GM10248 (cell line): ENCODE measurements around the gene PSTK.

Experiments used
- CTCF ChIA-PET: fragments of 300-600 bp; sonication (Branson Sonifier 250); formaldehyde crosslinking; extraction: SDS; loops from one replicate; lab custom pipeline; 2021; ENCODE audit warnings: antibody characterized with exemption; lab: Yijun Ruan, JAX
- POLR2A ChIA-PET: fragments of 350-650 bp; sonication (Branson Sonifier 250); formaldehyde crosslinking; extraction: SDS; loops from one replicate; lab custom pipeline; 2020; ENCODE audit warnings: antibody characterized with exemption; lab: Yijun Ruan, JAX
- DNase-seq: peaks from one replicate; pipeline ENCODE4 v3.0.0; 2012; ENCODE audit errors: extremely low spot score
- TF ChIP-seq, protein P1 (sequence below): IDR thresholded peaks from 2 replicates; pipeline ENCODE4 v1.5.1; 2012; ENCODE audit warnings: mild to moderate bottlenecking, low read depth; ENCODE audit errors: extremely low read depth, missing control alignments, control extremely low read depth

PSTK gene

DNA sequence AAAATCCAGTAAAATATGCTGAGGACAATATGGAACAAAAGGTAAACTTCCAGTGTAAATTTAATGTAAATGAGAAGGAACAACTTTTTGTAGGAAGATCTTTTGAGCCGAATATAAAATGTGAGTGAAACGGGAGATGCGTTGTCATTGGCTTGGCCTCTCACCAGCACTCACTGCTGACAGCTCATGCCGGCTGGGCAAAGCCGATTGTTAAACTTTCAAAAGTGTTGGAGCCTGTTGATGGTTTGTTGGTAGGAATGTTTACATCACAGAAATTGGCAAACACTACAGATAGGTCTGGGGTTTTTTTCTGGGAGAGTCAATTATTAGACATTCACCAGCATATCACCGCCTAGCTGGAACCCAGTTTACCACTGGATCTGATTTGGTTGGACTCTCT lies 6.1 kb downstream of the PSTK start:
- TF ChIP-seq, protein P1, sequence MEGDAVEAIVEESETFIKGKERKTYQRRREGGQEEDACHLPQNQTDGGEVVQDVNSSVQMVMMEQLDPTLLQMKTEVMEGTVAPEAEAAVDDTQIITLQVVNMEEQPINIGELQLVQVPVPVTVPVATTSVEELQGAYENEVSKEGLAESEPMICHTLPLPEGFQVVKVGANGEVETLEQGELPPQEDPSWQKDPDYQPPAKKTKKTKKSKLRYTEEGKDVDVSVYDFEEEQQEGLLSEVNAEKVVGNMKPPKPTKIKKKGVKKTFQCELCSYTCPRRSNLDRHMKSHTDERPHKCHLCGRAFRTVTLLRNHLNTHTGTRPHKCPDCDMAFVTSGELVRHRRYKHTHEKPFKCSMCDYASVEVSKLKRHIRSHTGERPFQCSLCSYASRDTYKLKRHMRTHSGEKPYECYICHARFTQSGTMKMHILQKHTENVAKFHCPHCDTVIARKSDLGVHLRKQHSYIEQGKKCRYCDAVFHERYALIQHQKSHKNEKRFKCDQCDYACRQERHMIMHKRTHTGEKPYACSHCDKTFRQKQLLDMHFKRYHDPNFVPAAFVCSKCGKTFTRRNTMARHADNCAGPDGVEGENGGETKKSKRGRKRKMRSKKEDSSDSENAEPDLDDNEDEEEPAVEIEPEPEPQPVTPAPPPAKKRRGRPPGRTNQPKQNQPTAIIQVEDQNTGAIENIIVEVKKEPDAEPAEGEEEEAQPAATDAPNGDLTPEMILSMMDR, result no peak
- no peak for DNase-seq
- POLR2A ChIA-PET, result no interaction called here
- CTCF ChIA-PET, result interaction anchor here (8.4 to 8.5 kb wide), 2 partner anchors 8 to 20 kb away, joined by 84 to 107 read pairs; partner anchors contain the start of genes ACADSB and IKZF5

DNA sequence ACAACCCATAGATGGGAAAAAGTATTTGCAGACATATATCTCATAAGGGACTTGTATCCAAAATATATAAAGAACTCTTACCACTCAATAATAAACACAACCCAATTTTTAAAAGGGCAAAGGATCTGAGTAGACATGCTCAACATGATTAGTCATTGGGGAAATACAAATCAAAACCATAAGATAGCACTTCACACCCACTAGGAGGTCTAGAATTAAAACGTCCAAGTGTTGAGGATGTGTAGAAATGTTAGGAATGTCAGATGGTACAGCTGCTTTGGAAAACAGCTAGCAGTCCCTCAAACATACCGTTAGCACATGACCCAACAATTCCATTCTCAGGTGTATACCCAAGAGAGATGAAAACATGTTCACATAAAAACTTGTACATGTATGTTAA lies 8.3 kb downstream of the PSTK start:
- TF ChIP-seq, protein P1, result no peak
- CTCF ChIA-PET, result interaction anchor here (0.8 to 12.2 kb wide), 2 partner anchors 6 to 12 kb away, joined by 3 to 107 read pairs; partner anchors contain the start of gene PSTK
- no peak for DNase-seq
- POLR2A ChIA-PET, result no interaction called here

DNA sequence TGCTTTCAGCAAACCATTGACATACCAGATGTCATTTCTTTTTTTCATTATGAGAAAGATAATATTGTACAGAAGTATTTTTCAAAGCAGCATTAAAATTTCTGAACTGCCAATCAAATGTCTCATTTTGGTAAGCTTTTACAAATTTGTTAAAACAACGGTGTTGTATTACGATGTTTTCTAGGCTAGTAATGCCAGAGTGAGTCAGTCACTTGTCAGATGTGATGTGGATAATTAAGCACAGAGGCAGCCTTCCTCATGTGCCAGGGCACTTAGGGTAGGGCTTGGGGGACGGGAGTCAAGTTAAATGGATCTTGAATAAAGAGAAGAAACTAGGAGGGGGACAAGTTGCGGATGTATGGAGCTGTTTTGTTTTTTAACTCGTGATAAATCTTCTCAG lies 10.1 kb downstream of the PSTK start:
- POLR2A ChIA-PET, result interaction anchor here (1.2 kb wide), 1 partner anchor 9 kb away, joined by 3 read pairs; no protein-coding TSS in a partner anchor
- no peak for DNase-seq
- TF ChIP-seq, protein P1, result no peak
- CTCF ChIA-PET, result interaction anchor here (0.8 to 12.2 kb wide), 2 partner anchors 8 to 10 kb away, joined by 3 to 107 read pairs; partner anchors contain the start of gene PSTK

DNA sequence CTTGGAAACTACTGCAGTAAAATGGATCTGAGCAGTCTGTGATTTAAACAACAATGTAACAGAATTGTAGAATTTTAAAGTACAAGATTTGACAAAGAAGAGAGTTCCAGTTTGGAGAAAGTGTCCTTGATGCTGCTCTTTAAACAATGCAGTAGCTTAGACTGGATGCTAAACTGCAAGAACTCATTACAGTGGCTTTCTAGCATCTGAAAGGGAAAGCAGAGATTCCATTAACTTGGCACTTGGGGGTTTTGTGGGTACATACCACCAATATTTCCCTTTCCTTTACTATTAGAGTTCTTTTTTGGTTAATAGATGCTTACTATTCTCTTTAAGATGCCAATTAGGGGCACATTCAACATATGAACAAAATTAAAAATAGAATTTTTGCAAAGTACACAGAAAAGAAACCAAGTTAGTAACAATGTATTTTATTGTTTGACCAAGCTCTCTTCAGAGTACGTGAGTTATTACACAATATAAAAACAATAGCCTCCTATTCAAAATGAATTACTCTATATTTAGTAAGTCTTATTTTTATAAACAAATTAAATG lies 11.9 kb downstream of the PSTK start:
- TF ChIP-seq, protein P1, result no peak
- ChIA-PET POLR2A (no interaction called here), CTCF (interaction anchor here (12.2 kb wide), 1 partner anchor 10 kb away, joined by 107 read pairs; the partner anchor contains the start of gene PSTK)
- DNase-seq, result no peak

DNA sequence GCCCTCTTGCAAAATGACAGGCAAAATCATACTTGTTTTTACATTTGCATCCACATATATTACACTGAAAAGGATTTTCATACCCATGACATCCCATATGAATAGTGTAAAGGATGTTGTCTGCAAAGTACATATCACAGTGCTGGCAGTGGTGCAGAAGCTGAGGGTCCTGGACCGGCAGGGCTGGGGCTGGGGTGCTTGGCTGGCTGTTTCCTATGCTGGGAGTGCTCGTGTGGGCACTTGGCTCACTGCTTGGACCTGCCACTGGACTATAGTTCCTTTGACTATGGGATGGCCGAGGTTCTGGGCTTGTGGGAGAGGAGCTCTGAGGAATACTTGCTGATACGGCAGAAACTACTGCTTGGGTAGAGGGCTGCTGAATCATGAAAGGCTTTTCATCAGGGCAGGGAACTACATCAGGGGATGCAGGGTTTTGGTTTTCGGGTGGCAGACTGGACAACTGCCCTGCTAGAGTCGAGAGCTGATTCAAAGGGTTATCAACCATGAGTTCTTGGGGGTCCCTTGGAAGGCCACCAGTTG lies 13.7 kb downstream of the PSTK start:
- DNase-seq, result no peak
- TF ChIP-seq, protein P1, result no peak
- ChIA-PET CTCF (interaction anchor here (12.2 kb wide), 1 partner anchor 12 kb away, joined by 107 read pairs; the partner anchor contains the start of gene PSTK), POLR2A (no interaction called here)

DNA sequence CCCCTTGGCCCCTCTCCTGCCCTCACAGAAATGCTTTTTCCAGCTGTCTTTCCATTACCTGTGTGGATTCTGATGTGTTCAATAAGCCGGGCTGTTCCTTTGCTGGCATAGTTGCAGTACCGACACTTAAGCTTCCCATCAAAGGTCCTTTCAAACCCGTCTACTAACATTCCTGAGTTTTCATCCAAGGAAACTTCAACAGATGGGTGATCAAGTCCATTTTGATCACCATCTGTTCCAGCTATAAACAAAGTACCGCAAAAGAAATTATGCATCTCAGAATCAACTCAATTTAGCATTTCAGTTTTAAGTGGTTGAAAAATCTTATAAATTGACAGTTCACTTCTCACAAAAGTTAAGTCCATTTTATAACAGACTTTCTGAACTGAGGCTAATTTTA lies 15.7 kb downstream of the PSTK start:
- no peak for DNase-seq
- POLR2A ChIA-PET, result interaction anchor here (0.6 to 0.8 kb wide), 2 partner anchors 12 to 110 kb away, joined by 3 read pairs; no protein-coding TSS in a partner anchor

More for the DNA sequence above, 15.7 kb downstream of the PSTK start:
- TF ChIP-seq, protein P1, result no peak
- CTCF ChIA-PET, result interaction anchor here (0.8 to 12.2 kb wide), 4 partner anchors 9 to 40 kb away, joined by 3 to 107 read pairs (median 3); partner anchors contain the start of gene PSTK
